HG02973 (cell line): ENCODE measurements around the gene KRT82.

ENCODE experiments used
- ATAC-seq: cut with Tn5 transposase; IDR thresholded peaks from one replicate; pipeline ENCODE4 v1.9.1; 2021; ENCODE audit warnings: moderate library complexity; ENCODE audit not compliant: unreplicated experiment

The KRT82 gene

GRCh38 chr12:52436000-52436827 is 30.1 kb upstream of the KRT82 start:
- no peak for ATAC-seq

- no peak for ATAC-seq
Measured at GRCh38 chr12:52435659-52435999, 29.5 kb upstream of the KRT82 start.

GRCh38 chr12:52434760-52435530 is 28.8 kb upstream of the KRT82 start:
- no peak for ATAC-seq

GRCh38 chr12:52434081-52434733 is 28.1 kb upstream of the KRT82 start, which contains the start of gene KRT75:
KRT75 (minus strand) TSS chr12:52434371; CDS start chr12:52434304, 67 bp downstream.
- ATAC-seq = no peak

- no peak for ATAC-seq
Measured at GRCh38 chr12:52433501-52434080, 27.5 kb upstream of the KRT82 start.

- ATAC-seq = no peak
Measured at GRCh38 chr12:52432559-52433207, 26.5 kb upstream of the KRT82 start.

GRCh38 chr12:52428121-52428520 is 22.0 kb upstream of the KRT82 start:
- no peak for ATAC-seq

- no peak for ATAC-seq
Measured at GRCh38 chr12:52427083-52427482, 20.9 kb upstream of the KRT82 start.

GRCh38 chr12:52426034-52426433 is 19.9 kb upstream of the KRT82 start:
- no peak for ATAC-seq

GRCh38 chr12:52425466-52425865 is 19.3 kb upstream of the KRT82 start:
- ATAC-seq = no peak

- ATAC-seq = no peak
Measured at GRCh38 chr12:52423661-52424500, 17.7 kb upstream of the KRT82 start.

GRCh38 chr12:52423035-52423434 is 16.9 kb upstream of the KRT82 start:
- no peak for ATAC-seq

- no peak for ATAC-seq
Measured at GRCh38 chr12:52419656-52420055, 13.5 kb upstream of the KRT82 start.

- ATAC-seq = no peak
Measured at GRCh38 chr12:52418576-52419110, 12.5 kb upstream of the KRT82 start.

- ATAC-seq = no peak
Measured at GRCh38 chr12:52417740-52418139, 11.6 kb upstream of the KRT82 start.

GRCh38 chr12:52416795-52417194 is 10.7 kb upstream of the KRT82 start:
- ATAC-seq = no peak

GRCh38 chr12:52415870-52416750 is 10.0 kb upstream of the KRT82 start:
- ATAC-seq = no peak

GRCh38 chr12:52414936-52415335 is 8.8 kb upstream of the KRT82 start:
- ATAC-seq = no peak
